ENCODE measurements around the gene MS4A13.
"Not testable (repeated sequence)": the region's sequence is repeated elsewhere in the genome, so short reads cannot be mapped to it uniquely, and the experiment has no call there.

MS4A13 gene

GRCh38 chr11:60515144-60515855 is at the start of gene MS4A13:
Gene MS4A13, plus strand, starts transcription at chr11:60515392. Its CDS starts 2,692 bp downstream, at chr11:60518084.
- DNase-seq, result no peak

GRCh38 chr11:60468829-60469228 is 46.4 kb upstream of the MS4A13 start:
- DNase-seq, result no peak

- no peak for DNase-seq
Observed at GRCh38 chr11:60469723-60470122, 45.5 kb upstream of the MS4A13 start.

GRCh38 chr11:60477035-60477445 is 38.2 kb upstream of the MS4A13 start:
- DNase-seq, result no peak

- no peak for DNase-seq
Observed at GRCh38 chr11:60482361-60482760, 32.8 kb upstream of the MS4A13 start.

GRCh38 chr11:60485987-60486386 is 29.2 kb upstream of the MS4A13 start:
- no peak for DNase-seq

- DNase-seq, result no peak
Observed at GRCh38 chr11:60492488-60493009, 22.6 kb upstream of the MS4A13 start, which contains the start of gene MS4A12. Gene MS4A12, plus strand, starts transcription at chr11:60492778. Its CDS starts 4,541 bp downstream, at chr11:60497319.

- no peak for DNase-seq
Observed at GRCh38 chr11:60493454-60493853, 21.7 kb upstream of the MS4A13 start.

GRCh38 chr11:60498399-60498798 is 16.8 kb upstream of the MS4A13 start:
- no peak for DNase-seq

GRCh38 chr11:60498853-60499252 is 16.3 kb upstream of the MS4A13 start:
- no peak for DNase-seq

- DNase-seq, result no peak
Observed at GRCh38 chr11:60500276-60500910, 14.8 kb upstream of the MS4A13 start.

GRCh38 chr11:60502221-60502775 is 12.9 kb upstream of the MS4A13 start:
- no peak for DNase-seq

- DNase-seq, result no peak
Observed at GRCh38 chr11:60504219-60504905, 10.8 kb upstream of the MS4A13 start.

- not testable (repeated sequence) for DNase-seq
Observed at GRCh38 chr11:60509609-60510008, 5.6 kb upstream of the MS4A13 start.

- DNase-seq, result not testable (repeated sequence)
Observed at GRCh38 chr11:60510209-60510608, 5.0 kb upstream of the MS4A13 start.

- no peak for DNase-seq
Observed at GRCh38 chr11:60511393-60511792, 3.8 kb upstream of the MS4A13 start.

GRCh38 chr11:60512651-60513225 is 2.5 kb upstream of the MS4A13 start:
- DNase-seq, result no peak

- DNase-seq, result no peak
Observed at GRCh38 chr11:60513496-60514460, 1.4 kb upstream of the MS4A13 start.

GRCh38 chr11:60528465-60528864 is 13.3 kb downstream of the MS4A13 start:
- no peak for DNase-seq

- no peak for DNase-seq
Observed at GRCh38 chr11:60528934-60529333, 13.7 kb downstream of the MS4A13 start.

- DNase-seq, result no peak
Observed at GRCh38 chr11:60530454-60531100, 15.4 kb downstream of the MS4A13 start.

All from femur (tissue), 1 donor.